K562 (cell line): ENCODE measurements around the gene CAPN3. TPM values are rescaled to one million over a fixed set of nuclear protein-coding genes. Genes with fewer than 3 reads are reported as not detected.

Source experiments
- ATAC-seq: fragments of 200-7000 bp; cut with Tn5 transposase; 3 replicates; pipeline ENCODE4 v1.9.1; 2020; ENCODE audit warnings: moderate library complexity
- BruUV-seq: library from RNA; stranded (reverse); fragments of 400-500 nt; replicated peaks from 2 replicates; lab custom pipeline; 2021; lab: Mats Ljungman, UMichigan
- CTCF ChIA-PET: fragments of 300-600 bp; formaldehyde crosslinking; extraction: SDS; loops from one replicate; lab custom pipeline; 2021; ENCODE audit warnings: low intra/inter-chr PET ratio; lab: Yijun Ruan, JAX
- POLR2A ChIA-PET: fragments of 300-600, 350-650 bp; sonication (Branson Sonifier 250); formaldehyde crosslinking; extraction: SDS; loops from one replicate; lab custom pipeline; 2021; ENCODE audit warnings: antibody characterized with exemption, inconsistent platforms; lab: Yijun Ruan, JAX
- DNase-seq, 4 experiments: peaks; one replicate each; pipeline versions ENCODE4 v3.0.0 to v3.0.0-alpha.2; 2011 to 2018; ENCODE audit warnings: low spot score in 3 of 4, mixed read lengths in 3 of 4; ENCODE audit errors: extremely low read depth in 1 of 4
- FAIRE-seq: peaks from 2 replicates; lab custom pipeline; 2011; peaks lifted over from hg19 to GRCh38; lab: Jason Lieb, UNC
- H2AFZ ChIP-seq: 2 replicates; pipeline ENCODE4 v1.6.0; 2011; ENCODE audit warnings: low read depth, low read length, control low read depth, inconsistent platforms
- H3K27ac ChIP-seq: fragments of 200-600 bp; 3 replicates; pipeline ENCODE4 v1.8.0; 2011; ENCODE audit warnings: low read depth, mild to moderate bottlenecking, control low read depth, inconsistent platforms, low read length, moderate library complexity, mixed read lengths; ENCODE audit errors: extremely low read depth
- H3K27me3 ChIP-seq, 2 experiments: fragments of 300-600 bp in 1 of 2; 2 replicates in 1 of 2; 3 replicates in 1 of 2; pipeline versions ENCODE4 v1.6.0 to v1.8.0; 2011; ENCODE audit warnings: inconsistent platforms in 2 of 2, low read length in 2 of 2, mild to moderate bottlenecking in 1 of 2, mixed read lengths in 1 of 2, moderate library complexity in 1 of 2; ENCODE audit not compliant: control insufficient read depth in 2 of 2, insufficient read depth in 2 of 2
- H3K36me3 ChIP-seq: fragments of 300-600 bp; 3 replicates; pipeline ENCODE4 v1.8.0; 2011; ENCODE audit warnings: mild to moderate bottlenecking, low read length, inconsistent platforms; ENCODE audit not compliant: control insufficient read depth, insufficient read depth
- H3K4me1 ChIP-seq, 2 experiments: fragments of 200-600 bp in 1 of 2; replicated peaks in 1 of 2; 2 replicates in 1 of 2; 3 replicates in 1 of 2; pipeline versions ENCODE4 v1.5.1 to v1.8.0; 2011; ENCODE audit warnings: inconsistent platforms in 2 of 2, low read length in 2 of 2, mild to moderate bottlenecking in 1 of 2, mixed read lengths in 1 of 2, moderate library complexity in 1 of 2; ENCODE audit not compliant: control insufficient read depth in 2 of 2, insufficient read depth in 2 of 2
- H3K4me2 ChIP-seq: 2 replicates; pipeline ENCODE4 v1.6.1; 2011; ENCODE audit warnings: low read length, control low read depth, inconsistent platforms, mixed read lengths; ENCODE audit not compliant: insufficient read depth
- H3K4me3 ChIP-seq: fragments of 200-600 bp; sonication (generic), shearing (Covaris generic); 2 replicates; pipeline ENCODE4 v1.5.1; 2016; ENCODE audit warnings: control low read depth, inconsistent platforms
- H3K79me2 ChIP-seq: fragments of 200-600 bp; 3 replicates; pipeline ENCODE4 v1.8.0; 2011; ENCODE audit warnings: low read length, inconsistent platforms; ENCODE audit not compliant: control insufficient read depth, insufficient read depth
- H3K9ac ChIP-seq, 2 experiments: 2 replicates each; pipeline versions ENCODE4 v1.6.0 to v1.6.1; 2011; ENCODE audit warnings: low read depth in 2 of 2, low read length in 2 of 2, control low read depth in 1 of 2, inconsistent platforms in 1 of 2, mild to moderate bottlenecking in 1 of 2, mixed read lengths in 1 of 2; ENCODE audit not compliant: insufficient read depth in 1 of 2
- H3K9me1 ChIP-seq: one replicate; pipeline ENCODE4 v1.6.0; 2011; ENCODE audit warnings: inconsistent platforms, mild to moderate bottlenecking, low read length, moderate library complexity; ENCODE audit not compliant: control insufficient read depth, insufficient read depth
- H3K9me3 ChIP-seq: replicated peaks from 2 replicates; pipeline ENCODE4 v1.5.1; 2011; ENCODE audit warnings: low read depth, low read length, inconsistent platforms; ENCODE audit not compliant: control insufficient read depth, insufficient read depth
- H4K20me1 ChIP-seq: replicated peaks from 2 replicates; pipeline ENCODE4 v1.6.1; 2011; ENCODE audit warnings: low read length, inconsistent platforms, mixed read lengths; ENCODE audit not compliant: control insufficient read depth, insufficient read depth
- COPS2 ChIP-seq: fragments of 450-650 bp; conservative IDR thresholded peaks from 2 replicates; pipeline ENCODE4 v1.6.1; 2016; ENCODE audit warnings: mild to moderate bottlenecking, moderate library complexity
- FOXA3 ChIP-seq, 2 experiments: fragments of 450-650 bp in 1 of 2; sonication (generic) in 1 of 2; formaldehyde crosslinking; IDR thresholded peaks in 1 of 2; conservative IDR thresholded peaks in 1 of 2; 2 replicates each; pipeline versions ENCODE4 v1.4.0 to v1.8.0; 2020 to 2022; ENCODE audit warnings: mild to moderate bottlenecking in 2 of 2, missing genetic modification reagents in 1 of 2
- HEY1 ChIP-seq: fragments of 250-450 bp; sonication (Bioruptor Pico); IDR thresholded peaks from 2 replicates; pipeline ENCODE4 v1.5.0; 2020; ENCODE audit warnings: mild to moderate bottlenecking, moderate library complexity, borderline replicate concordance
- SRSF9 ChIP-seq: fragments of 200-400 bp; formaldehyde crosslinking; IDR thresholded peaks from 2 replicates; pipeline ENCODE4 v1.6.1; 2017; ENCODE audit warnings: low read depth, low read length, borderline replicate concordance
- WGBS: fragments of 100-300 bp; shearing (Covaris generic); methylation state at CpG from one replicate; pipeline ENCODE4 v1.1.6; 2016; ENCODE audit warnings: low coverage, mixed read lengths; ENCODE audit not compliant: insufficient coverage; ENCODE audit errors: missing lambda C conversion rate; 5-methylcytosine and 5-hydroxymethylcytosine counted together
- in situ Hi-C: fragments of 300-500 bp; cut with MboI; formaldehyde crosslinking; loops from 4 replicates; pipeline ENCODE4 v1.15.0; 2018; ENCODE audit warnings: inconsistent platforms, mixed read lengths
- intact Hi-C: fragments of 100-400 bp; cut with micrococcal nuclease; formaldehyde crosslinking; loops from 2 replicates; pipeline ENCODE4 v1.14.2; 2022
- polyA plus RNA-seq, 8 experiments: library from polyadenylated mRNA; depleted of rRNA in 4 of 8; stranded (reverse) in 5 of 8; unstranded in 3 of 8; fragments of >200 nt; fragmentation: Nextera tagmentation in 2 of 8; fragmentation: Illumina TruSeq in 1 of 8; extraction: Ambion mirVana in 2 of 8; extraction: Trizol in 1 of 8; gene quantifications; 2 replicates each; pipeline versions ENCODE4 v1.2.1 to v1.2.3, GENCODE V29; 2011 to 2014; ENCODE audit warnings: inconsistent platforms in 1 of 8, missing spikeins in 1 of 8
- total RNA-seq, 7 experiments: library from RNA; depleted of rRNA in 6 of 7; stranded (reverse); fragments of >200 nt in 6 of 7; fragmentation: Illumina TruSeq in 2 of 7; extraction: Trizol in 2 of 7; gene quantifications; 2 replicates each; pipeline versions ENCODE4 v1.2.1 to v1.2.3, GENCODE V29; 2011 to 2021; ENCODE audit warnings: low replicate concordance in 1 of 7
- TF ChIP-seq, protein P1 (sequence below): fragments of 250-450 bp; sonication (Bioruptor Pico); IDR thresholded peaks from 2 replicates; pipeline ENCODE4 v1.8.0; 2022; ENCODE audit warnings: inconsistent platforms
- TF ChIP-seq, protein P2 (sequence below): fragments of 450-650 bp; IDR thresholded peaks from 2 replicates; pipeline ENCODE4 v1.6.1; 2018; ENCODE audit warnings: mild to moderate bottlenecking, low read depth; ENCODE audit not compliant: partially characterized antibody

CAPN3 gene
- total and polyA plus RNA-seq, 9 of the 15 experiments (the other 6 are each of a cell fraction or from before 2014, with no cell fraction given), result 0.03 to 0.34 (median 0.20) TPM; not detected in 2

DNA sequence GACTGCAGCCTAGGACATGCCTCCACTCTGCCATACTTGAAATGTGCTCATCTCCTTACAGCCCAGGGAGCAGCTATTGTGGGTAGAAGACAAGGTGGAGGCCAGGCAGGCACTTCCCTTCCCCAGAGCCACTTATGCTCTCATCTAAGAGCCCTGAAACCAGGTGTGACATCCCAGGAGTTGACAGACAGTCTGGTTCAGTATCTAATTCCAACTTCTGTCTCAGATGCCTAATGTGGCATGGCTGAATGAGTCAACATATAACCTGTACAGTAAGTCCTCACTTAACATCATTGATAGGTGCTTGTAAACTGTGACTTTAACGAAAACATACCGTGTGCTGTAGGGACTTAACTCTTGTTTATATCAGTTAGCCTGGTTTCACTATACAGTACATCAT is 1.2 kb upstream of the CAPN3 start:
- H3K4me3 ChIP-seq, result no peak overlapping the region
- H3K9ac ChIP-seq, result no peak overlapping the region
- intact Hi-C loops, result no loop called here
- no peaks in the 10 kb centered on the region for H3K9me3 ChIP-seq
- DNase-seq, result no peak
- FAIRE-seq, result peak; percentile 51
- H3K36me3 ChIP-seq, result no peaks in the 10 kb centered on the region
- no TSS peak for BruUV-seq
- WGBS, result 34% methylated on average over 2 of the region's 2 CpGs
- no peaks in the 10 kb centered on the region for H3K79me2 ChIP-seq
- no peaks in the 10 kb centered on the region; a peak in 1 of 5 replicates for H3K4me1 ChIP-seq
- ChIA-PET CTCF (no interaction called here), POLR2A (interaction anchor here (2.3 kb wide), 1 partner anchor 10 kb away, joined by 9 read pairs; no protein-coding TSS in a partner anchor)
- H2AFZ ChIP-seq, result no peak overlapping the region
- H4K20me1 ChIP-seq, result no peaks in the 10 kb centered on the region
- in situ Hi-C loops, result no loop called here
- peaks cover 0 to 12% of the 10 kb centered on the region in 2 experiments; a peak in 1 of 5 replicates for H3K27me3 ChIP-seq
- ATAC-seq, result no peak
- no peak overlapping the region for H3K4me2 ChIP-seq
- no peaks in the 10 kb centered on the region for H3K9me1 ChIP-seq
- H3K27ac ChIP-seq, result no peak overlapping the region
- TF ChIP-seq, protein P1, sequence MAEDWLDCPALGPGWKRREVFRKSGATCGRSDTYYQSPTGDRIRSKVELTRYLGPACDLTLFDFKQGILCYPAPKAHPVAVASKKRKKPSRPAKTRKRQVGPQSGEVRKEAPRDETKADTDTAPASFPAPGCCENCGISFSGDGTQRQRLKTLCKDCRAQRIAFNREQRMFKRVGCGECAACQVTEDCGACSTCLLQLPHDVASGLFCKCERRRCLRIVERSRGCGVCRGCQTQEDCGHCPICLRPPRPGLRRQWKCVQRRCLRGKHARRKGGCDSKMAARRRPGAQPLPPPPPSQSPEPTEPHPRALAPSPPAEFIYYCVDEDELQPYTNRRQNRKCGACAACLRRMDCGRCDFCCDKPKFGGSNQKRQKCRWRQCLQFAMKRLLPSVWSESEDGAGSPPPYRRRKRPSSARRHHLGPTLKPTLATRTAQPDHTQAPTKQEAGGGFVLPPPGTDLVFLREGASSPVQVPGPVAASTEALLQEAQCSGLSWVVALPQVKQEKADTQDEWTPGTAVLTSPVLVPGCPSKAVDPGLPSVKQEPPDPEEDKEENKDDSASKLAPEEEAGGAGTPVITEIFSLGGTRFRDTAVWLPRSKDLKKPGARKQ, result no peak
- TF ChIP-seq, protein P2, sequence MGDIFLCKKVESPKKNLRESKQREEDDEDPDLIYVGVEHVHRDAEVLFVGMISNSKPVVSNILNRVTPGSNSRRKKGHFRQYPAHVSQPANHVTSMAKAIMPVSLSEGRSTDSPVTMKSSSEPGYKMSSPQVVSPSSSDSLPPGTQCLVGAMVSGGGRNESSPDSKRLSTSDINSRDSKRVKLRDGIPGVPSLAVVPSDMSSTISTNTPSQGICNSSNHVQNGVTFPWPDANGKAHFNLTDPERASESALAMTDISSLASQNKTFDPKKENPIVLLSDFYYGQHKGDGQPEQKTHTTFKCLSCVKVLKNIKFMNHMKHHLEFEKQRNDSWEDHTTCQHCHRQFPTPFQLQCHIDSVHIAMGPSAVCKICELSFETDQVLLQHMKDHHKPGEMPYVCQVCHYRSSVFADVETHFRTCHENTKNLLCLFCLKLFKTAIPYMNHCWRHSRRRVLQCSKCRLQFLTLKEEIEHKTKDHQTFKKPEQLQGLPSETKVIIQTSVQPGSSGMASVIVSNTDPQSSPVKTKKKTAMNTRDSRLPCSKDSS, result no peak
- TF ChIP-seq HEY1 (CRISPR knock-in tag) (no peak), FOXA3 (CRISPR knock-in tag; conservative IDR thresholded peaks at IDR 0.05 in 1 of 2, IDR thresholded peaks at IDR 0.05 in 1 of 2) (no peak), SRSF9 (no peak), COPS2 (no peak)
